Omental fat pad (tissue), 4 donors: ENCODE measurements around the gene ADAM12. TPM values are rescaled to one million over a fixed set of nuclear protein-coding genes. Genes with fewer than 3 reads are reported as not detected.
"Not testable (repeated sequence)": the region's sequence is repeated elsewhere in the genome, so short reads cannot be mapped to it uniquely, and the experiment has no call there.

ENCODE experiments used
- ATAC-seq: fragments of 150-250 bp; one replicate; pipeline ENCODE4 v1.9.1; 2016; ENCODE audit warnings: mild to moderate bottlenecking, moderate library complexity; ENCODE audit not compliant: low FRiP score
- DNase-seq: peaks from one replicate; pipeline ENCODE4 v3.0.0-alpha.2; 2019; ENCODE audit warnings: low spot score
- total RNA-seq, 4 donors: library from RNA; depleted of rRNA; stranded (reverse); fragments of >200 nt; gene quantifications; one replicate each; pipeline ENCODE4 v1.1.0, GENCODE V29; 2016
- TF ChIP-seq, protein P1 (sequence below), 3 donors: fragments of 450-650 bp; IDR thresholded peaks; one replicate each; pipeline ENCODE4 v1.5.1; 2016 to 2017; ENCODE audit warnings: antibody characterized with exemption in 3 of 3, mild to moderate bottlenecking in 3 of 3, moderate library complexity in 2 of 3

The ADAM12 gene
- total RNA-seq, 4 donors from 2014 or later, result 4.9 to 24.4 (median 10.9) TPM

DNA sequence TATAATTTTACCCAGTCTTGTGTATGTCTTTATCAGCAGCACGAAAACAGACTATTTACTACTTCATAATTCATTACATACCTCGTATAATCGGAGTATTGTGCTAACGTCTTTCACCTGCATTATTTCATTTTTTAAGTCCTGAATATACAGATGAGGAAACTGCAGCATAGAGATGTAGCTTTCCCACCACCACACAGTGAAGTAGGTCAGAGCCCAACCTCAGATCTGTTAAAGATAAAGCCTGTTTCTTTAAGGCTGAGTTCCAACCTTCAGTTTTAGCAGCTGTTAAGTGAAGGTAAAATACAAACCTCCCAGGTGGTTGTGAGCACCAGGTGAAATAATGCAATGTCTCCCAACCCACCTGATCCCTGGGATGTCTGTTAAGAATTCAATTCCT is 2.0 kb upstream of the ADAM12 start:
- TF ChIP-seq, protein P1, sequence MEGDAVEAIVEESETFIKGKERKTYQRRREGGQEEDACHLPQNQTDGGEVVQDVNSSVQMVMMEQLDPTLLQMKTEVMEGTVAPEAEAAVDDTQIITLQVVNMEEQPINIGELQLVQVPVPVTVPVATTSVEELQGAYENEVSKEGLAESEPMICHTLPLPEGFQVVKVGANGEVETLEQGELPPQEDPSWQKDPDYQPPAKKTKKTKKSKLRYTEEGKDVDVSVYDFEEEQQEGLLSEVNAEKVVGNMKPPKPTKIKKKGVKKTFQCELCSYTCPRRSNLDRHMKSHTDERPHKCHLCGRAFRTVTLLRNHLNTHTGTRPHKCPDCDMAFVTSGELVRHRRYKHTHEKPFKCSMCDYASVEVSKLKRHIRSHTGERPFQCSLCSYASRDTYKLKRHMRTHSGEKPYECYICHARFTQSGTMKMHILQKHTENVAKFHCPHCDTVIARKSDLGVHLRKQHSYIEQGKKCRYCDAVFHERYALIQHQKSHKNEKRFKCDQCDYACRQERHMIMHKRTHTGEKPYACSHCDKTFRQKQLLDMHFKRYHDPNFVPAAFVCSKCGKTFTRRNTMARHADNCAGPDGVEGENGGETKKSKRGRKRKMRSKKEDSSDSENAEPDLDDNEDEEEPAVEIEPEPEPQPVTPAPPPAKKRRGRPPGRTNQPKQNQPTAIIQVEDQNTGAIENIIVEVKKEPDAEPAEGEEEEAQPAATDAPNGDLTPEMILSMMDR (IDR thresholded peaks at IDR 0.05), result no peak
- DNase-seq (no peak), ATAC-seq (no peak)

DNA sequence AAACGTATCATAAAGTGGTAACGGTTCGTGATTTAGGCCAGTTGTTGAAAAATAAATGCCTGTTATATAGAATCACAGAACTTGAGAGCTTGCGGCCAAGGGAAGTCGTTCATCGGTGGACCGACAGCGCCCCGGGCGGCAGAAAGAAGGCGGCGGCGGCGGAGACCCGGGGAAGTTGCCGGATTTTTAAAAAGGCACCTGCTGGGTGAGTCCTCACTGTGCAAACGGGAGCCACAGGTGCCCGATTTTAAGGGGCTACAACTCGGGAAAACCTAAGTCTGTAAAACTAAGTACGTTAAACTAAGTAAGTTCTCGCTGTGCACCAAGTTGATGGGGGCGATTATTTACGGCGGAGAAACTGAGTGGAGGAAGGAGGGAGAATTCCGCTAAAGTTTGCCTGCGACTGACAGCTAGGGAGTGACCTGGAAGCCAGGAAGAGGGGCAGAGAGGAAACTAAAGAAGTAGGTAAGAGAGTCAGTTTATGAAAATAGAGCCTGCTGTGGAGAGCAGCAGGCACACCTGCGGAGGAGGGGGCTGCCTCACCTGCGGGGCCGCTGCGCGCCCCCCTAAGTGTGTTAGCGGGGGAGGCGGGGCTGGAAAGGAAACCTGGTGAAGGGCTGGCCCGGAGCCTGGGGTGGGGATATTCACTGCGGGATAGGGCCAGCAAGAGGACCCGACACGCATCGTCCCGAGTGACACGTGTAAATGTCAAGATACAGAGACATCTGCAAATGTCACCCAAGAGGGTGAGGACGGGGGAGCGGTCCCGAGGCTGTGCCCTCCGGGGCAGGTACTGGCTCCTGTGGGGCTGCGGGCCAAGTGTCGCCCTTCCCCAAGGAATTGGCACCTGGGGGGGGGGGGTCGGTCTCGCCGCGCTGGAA is 996 bp downstream of the ADAM12 start:
- TF ChIP-seq, protein P1 (IDR thresholded peaks at IDR 0.05), result peak in 1 of 3 donors; percentile 44
- peak; percentile 42 for DNase-seq
- peak; percentile 57 for ATAC-seq

DNA sequence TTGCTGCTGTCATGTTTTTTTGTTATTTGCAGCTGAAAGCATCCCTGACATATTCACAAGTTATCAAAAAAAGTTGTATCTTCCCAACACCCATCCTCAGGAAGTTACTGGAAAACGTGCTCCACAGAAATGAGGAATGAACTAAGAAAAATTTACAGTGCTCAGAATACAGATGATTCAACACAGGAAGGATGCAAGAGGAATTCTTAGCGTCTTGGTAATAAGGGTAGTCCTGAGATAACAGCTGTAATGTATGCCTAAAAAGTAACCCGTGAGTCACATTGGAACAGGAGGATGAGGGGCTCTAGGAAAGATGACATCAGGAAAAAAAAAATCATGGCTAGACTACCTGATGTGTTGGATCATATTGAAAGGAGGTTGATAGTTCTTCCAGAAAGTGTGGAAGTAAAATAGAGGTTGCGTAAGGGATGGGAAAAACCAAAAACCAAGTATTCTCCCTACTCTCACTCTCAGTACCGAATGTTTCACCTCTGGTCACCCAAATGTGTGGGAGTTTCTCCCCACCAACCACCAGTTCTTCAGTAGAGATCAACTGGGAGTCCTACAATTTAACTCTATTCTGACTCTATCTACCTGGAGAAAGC is 3.9 kb downstream of the ADAM12 start:
- TF ChIP-seq, protein P1 (IDR thresholded peaks at IDR 0.05), result no peak
- ATAC-seq (no peak), DNase-seq (no peak)

DNA sequence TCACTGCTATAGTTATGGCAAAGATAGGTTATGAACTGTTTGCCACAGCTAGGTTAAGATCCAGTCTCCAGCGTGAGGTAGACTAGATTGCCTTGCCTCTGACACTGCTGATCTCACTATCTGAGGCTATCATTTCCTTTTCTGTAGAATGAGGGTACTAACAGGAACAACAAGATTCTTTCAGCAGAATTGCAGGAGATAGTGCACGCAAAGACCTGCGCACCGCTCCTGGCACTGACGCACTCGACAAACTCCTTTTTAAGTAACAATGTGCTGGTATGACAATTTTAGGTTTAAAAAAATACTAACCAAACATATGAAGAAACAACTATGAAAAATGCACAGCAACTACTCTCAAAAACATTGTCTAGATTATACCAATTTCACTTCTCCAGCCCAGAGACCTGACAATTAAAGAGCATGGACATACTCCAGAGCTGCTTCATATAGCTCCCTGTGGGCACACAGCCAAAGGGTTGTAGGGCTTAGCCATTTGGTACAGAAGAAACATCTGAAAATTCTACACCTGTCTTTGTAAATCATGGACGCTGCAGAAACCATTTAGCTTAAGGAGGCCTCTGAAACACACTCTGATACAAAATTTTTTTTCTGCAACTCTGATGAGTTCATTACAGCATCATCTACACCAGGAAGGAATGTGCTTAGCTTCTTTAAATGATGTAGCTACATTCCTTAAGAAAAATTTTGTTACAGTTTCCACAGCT is 7.8 kb downstream of the ADAM12 start:
- TF ChIP-seq, protein P1 (IDR thresholded peaks at IDR 0.05), result no peak
- no peak for DNase-seq
- no peak for ATAC-seq

DNA sequence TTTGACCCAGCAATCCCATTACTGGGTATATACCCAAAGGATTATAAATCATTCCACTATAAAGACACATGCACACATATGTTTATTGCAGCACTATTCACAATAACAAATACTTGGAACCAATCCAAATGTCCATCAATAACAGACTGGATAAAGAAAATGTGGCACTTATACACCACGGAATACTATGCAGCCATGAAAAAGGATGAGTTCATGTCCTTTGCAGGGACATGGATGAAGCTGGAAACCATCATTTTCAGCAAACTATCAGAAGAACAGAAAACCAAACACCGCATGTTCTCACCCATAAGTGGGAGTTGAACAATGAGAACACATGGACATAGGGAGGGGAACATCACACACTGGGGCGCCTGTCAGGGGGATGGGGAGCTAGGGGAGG is 9.1 kb downstream of the ADAM12 start:
- not testable (repeated sequence) for DNase-seq, ATAC-seq

DNA sequence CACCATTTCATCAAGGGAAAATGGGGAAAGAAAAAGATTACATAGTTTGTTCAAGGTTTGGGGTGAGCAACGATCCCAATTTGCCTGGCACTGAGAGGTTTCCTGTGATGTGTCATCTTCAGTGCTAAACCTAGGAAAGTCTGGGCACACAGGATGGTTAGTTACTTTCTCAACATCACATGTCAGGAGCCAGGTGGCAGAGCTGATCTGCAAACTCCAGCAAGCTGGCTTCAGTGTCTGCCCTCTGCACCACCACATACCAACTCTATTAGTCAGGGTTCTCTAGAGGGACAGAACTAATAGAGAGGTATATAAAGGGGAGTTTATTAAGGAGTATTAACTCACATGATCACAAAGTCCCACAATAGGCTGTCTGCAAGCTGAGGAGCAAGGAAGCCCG is 11.3 kb downstream of the ADAM12 start:
- no peak for DNase-seq
- no peak for ATAC-seq
- TF ChIP-seq, protein P1 (IDR thresholded peaks at IDR 0.05), result no peak

DNA sequence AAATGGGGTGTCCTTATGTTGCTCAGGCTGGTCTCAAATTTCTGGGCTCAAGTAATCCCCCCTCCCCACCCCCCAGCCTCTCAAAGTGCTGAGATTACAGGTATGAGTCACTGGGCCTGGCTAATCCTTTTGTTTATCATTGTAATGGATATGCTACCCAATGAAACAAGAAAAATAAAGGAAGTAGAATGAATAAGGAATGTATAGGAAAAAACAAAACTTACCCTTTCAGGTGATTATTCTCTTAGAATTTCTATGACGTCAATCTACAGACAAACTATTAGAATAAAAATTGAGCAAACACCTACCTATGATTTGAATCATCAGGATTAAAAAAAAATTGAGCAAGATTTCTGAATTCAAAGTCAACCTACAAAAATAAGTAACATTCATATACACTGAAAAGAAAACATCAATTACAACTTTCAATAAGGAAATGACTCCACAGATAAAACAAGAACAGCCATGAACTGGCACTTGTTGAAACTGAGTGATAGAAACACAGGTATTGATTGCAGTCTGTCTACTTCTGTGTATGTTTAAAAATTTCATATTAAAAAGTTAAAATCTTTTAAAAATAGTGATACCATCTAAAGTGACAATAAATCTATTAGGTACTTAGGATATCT is 12.2 kb downstream of the ADAM12 start:
- DNase-seq, result no peak
- ATAC-seq, result no peak
- TF ChIP-seq, protein P1 (IDR thresholded peaks at IDR 0.05), result no peak
